CD4-positive, alpha-beta T cell treated with Interleukin-10 for 1 hour (primary cell): ENCODE results near the gene TBC1D21.

ENCODE experiments used
- DNase-seq: peaks from one replicate; pipeline ENCODE4 v3.0.0-alpha.2; 2020

Gene TBC1D21

DNA sequence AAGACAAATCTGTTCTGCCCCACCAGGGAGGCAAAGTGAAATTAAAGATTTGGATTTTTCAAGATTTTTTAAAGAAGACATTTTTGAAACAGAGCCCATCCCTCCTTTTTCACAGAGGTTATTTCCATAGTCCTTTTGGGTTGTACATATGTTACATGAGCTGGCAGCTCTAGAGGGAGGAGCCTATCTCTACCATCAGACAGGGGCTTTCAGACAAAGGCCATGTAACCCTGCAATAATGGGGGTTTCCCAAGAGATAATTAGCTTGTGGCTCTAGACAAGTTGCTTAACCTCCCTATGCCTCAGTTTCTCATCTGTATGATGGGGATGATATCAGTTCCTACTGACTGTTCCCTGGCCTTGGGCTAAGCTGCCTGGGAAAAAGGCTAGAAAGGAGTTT lies 8.0 kb upstream of the TBC1D21 start:
- no peak for DNase-seq

DNA sequence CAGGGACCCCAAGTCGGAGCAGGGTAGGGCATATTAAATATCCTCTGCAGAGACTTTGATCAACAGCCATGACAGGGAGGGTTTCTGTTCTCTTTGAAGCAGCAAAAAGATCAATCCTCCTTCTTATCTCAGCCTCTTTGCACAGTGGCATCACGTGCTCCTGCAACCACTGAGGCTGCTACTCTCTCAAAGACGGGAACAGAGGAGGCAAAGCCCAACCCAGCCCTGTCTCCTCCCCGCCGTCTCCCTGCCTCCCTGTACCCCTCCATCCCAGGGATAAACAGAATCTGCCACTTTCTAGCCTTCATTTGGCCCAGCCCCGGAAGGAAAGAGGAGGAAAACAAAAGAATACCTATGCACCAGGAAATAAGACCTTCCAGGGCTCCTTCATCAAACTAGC lies 7.5 kb upstream of the TBC1D21 start:
- DNase-seq: no peak

DNA sequence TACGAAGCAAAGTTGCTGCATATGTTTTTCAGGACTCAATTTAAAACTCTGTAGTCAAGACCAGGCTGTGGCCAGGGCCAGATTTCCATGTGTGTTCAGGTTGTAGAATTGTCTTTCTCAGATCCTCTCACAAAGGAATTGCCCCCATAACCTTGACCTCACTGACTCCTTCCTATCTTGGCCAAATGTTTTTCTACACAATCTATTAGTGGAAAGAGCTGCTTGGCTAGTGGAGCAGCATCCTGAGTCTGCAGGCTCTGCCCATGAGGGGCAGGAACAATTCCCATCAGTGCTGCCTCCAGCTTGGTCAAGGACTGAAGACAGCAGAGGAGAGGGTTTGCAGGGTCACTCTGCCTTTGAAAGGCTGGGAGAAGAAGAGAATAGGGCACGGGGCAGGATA lies 6.9 kb upstream of the TBC1D21 start:
- no peak for DNase-seq

DNA sequence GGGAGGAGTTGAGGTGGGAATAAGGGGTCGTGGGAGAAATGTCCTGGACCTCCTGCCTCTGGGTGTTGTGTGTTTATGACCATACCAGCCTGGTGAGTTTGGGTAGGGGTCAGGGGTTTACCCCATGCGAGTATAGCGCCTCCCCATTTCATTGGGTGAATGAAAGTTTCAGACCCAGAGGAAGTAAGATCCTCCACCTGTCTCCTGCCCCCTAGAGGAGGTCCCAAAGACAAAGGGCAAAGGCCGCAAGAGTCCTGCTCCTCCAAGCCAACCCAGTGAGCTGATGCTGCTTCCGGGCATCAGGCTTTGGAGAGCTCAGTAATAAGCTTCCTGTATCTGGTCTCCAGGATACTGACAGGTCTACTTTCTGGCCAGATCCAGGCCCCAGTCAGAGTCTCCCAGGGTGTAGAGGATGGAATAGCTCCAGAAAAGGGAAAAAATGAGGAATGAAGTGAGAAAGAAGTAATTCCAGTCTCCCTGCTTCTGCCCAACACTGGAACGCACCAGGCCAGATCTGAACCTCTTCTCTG lies 6.4 kb upstream of the TBC1D21 start:
- DNase-seq: no peak

DNA sequence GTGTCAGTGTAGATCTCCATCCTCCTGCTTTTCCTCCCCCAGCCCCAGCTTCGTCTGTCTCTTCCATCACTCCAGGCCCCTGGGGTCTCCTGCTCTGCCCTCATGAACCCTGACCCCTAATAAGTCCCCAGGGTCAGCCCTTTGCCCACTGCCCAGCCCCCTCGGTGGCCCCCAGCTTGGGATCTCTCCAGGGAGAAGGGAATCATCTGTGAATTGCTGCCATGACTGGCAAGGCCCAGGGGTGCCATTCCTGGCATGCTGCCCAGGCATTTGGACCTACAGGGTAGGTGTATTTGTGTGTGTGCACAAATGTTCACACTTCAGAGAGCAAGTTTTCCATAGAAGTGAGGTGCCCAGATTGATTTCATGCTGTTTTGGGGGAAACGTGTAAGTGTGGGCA lies 5.9 kb upstream of the TBC1D21 start:
- DNase-seq: no peak

DNA sequence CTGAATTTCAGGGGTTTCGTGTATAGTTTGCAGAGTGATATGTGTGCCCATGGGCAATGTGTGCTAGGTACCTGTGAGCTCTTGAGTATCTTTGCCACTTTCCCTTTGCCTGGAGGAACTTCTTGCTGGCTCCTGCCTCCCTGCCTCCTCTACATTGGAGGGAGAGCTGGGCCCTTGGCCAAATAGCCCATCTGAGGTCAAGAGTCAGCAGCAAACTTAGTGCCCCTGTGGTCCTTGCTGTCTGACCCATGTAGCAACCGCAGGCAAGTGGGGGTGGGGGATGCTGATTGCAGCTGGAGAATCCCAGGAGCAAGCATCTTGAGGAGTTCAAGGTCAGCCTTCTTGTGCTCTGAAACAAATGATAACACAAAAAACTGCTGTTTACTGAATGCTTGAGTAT lies 5.4 kb upstream of the TBC1D21 start:
- no peak for DNase-seq

DNA sequence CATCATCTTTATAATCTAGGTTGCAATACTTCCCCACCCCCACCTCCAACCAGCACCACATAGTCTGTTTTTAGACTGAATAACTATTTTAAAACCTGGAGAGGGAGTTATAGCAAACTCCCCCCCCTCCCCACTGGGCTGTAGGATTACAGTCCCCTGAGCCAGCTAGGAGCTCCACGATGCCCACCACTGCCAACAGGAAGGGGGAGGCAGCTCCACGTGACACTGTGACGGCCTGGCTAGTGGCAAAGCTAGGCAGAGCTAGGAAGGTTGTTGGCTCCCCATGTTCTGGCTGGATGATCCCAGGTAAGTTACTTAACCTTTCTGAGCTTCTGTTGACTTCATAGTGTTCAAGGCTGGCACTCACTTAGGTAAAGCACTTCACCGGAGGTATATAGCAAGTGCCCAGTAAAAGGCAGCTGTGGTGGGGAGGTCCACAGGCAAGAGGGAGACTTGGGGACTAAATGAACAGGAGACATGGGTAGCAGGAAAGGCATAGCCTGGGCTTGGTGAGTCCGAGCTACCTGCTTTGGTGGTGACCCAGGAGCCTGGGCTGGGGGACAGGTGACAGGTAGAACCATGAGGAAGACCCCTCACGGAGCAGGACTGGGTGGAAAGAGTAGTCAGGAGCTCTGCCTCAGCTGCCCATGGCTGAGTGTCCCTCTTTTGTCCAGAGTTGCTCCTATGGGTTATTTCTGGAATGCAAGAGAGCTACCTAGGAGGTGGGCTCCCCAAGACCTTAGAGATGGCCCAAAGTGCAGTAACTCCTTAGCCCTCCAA lies 4.0 kb upstream of the TBC1D21 start:
- DNase-seq: no peak

DNA sequence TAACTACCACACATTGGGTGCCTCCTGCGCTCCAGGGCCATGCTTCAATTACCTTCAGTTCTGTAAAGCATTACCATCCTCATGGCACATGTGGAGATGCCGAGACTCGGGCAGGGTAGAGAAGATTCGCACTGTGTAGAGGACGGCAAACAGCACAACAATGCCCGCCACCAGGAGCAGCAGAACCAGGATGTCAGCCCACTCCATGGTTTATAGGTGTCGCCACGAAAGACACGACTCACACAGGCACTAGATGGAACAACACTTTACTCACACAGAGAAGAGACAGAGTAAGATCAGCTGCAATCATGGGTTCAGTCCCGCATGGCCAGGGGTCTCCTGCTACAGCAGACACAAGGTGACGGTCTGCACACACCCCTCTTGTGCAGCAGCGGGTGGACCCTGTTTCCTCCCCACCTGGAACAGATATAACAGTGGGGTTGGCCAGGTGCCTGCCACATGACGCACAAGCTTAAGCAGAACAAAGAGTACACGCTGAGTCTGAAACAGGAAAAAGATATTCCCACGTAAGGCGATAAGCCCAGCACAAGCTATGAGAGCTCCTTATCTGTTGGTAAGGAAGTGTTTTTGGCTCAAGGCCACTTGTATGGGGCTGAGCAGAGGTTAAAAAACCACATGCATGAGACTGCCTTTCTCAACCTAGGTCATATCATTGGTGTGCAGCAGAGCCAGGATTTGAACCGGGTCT lies 2.5 kb upstream of the TBC1D21 start:
- DNase-seq: no peak

DNA sequence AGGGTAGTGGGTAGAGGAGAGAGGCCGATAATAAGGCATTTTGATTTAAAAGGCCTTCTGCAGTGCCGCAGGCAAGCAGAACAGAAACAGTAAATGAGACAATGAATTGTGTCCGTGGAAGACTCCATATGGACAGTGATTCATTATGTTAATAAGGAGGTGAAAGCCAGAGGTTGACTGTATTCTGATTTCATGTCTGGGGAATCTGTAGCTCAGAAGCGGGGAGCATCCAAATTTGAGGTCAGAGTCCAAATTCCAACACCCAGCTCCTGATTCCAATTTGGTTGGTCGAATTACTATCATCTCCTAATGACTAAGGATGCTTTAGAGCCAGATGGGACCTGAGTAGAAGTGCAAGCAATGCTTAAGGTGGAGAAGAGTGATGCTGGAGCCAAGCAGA lies 1.0 kb upstream of the TBC1D21 start:
- no peak for DNase-seq

DNA sequence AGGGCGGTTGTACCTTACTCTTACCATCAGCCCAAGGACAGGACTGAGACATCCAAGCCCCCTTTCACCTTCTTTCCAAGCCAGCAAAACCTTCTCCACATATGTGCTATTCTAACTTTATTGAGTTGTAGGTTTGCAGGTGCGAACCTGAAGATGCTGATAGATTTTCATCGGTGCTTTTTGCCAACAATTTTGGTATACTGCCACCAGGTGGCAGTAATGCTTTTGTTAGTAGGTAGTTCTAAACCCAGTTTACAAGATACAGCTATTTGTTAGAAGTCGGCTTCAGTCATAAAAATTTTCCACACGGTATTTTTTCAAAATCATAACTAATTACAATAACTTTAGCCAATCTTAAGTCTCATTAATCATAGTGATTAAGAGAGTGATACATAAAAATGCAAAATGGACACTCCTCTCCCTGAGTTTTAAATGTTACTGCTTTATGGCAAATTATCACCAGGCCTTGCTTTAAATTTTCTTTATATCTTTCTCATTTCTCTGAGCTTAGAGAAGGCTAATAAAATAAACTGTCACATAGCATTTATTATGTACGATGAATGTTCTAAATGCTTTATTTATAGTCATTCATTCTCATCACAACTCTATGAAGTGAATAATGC lies 636 bp downstream of the TBC1D21 start:
- DNase-seq: peak; percentile 63

DNA sequence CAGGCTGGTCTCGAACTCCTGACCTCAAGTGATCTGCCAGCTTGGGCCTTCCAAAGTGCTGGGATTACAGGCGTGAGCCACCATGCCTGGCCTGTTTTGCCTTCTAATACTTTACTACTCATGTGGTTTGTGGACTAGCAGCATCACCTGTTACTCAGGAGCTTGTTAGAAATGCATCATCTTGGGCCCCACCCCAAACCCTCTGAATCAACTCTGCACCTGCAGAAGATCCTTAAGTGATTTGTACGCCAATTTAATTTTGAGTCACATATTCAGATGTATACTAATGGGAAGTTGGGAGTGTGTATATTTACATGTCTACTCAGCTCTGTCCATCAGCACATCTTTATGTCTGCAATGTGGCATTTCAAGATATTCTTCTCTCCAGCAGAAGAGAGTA lies 6.1 kb downstream of the TBC1D21 start:
- no peak for DNase-seq

DNA sequence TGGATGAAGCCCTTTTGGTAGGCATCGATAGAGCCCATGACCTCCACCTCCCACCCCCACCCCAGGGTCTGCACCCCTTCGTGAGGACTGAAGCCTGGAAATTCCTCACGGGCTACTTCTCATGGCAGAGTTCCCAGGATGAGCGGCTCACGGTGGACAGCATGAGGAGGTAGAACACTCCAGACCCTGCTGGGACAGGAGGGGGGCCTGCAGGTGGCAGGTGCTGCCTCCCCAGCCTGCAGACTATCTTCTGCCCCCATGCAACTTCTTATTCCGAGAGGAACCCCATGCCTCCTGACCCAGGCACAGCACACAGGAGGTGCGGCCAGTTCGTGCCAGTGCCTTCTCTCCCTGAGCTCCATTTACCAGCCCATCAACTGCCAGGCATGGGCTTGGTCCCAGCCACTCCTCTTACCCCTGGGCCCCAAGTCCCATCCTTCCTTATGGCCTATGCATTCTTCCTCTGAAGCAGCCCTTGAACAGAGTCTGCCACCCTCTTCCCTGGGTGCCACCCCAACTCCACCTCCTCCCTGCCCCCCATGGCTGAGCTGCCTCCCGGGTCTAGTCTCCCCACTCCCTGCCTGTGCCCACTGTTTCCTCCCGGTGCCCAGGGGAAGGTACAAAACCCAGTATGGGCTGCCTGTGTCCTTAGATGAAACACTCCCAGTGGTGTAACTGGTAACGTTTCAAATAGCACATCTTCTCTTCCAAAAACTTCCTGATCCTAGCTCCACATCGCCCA lies 8.4 kb downstream of the TBC1D21 start:
- DNase-seq: no peak

DNA sequence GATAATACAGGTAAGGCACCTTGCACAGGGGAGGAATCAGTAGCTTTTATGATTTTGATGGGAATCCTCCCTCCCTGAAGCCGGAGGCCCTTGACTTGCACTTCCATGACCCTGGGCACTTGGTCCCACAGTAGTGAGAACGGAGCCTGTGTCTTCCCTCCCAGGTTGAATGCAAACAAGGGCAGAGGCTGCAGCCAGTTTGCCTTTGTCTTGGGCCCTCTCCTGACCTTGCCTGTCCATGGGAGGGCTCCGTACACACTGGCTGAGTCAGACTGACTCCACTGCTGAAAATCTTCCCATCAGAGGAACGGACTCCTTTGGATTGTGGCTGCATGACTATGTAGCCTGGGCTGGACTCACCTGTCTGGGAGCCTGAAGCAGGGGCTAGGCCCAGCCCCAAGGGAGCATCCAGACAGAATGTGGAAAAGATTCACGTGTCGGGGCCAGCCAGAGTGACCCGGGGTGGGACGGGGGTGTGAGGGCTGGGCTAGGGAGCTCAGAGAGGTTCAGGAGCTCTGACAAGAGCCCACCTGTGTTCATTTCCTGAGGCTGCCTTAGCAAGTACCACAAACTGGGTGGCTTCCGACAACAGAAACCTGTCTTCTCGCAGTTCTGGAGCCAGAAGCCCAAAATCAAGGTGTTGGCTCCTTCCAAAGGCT lies 9.5 kb downstream of the TBC1D21 start:
- no peak for DNase-seq

DNA sequence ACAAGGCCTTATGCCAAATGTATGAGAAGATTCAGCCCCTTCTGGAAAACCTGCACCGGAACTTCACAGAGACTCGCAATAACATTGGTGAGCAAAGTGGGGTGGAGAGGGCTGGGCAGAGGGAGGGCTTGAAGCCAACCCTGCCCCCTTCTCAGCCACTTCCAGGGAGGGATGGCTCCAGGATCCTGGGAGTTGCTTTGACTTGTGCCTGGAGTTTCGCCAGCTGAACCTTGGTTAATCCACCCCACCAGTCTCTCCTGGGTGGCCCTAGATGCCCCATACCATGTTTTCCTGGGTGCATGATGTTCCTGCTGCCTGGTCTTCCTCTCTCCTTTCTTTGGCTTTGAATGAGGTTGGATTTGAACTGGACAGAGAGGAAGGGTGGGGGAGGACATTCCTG lies 10.8 kb downstream of the TBC1D21 start:
- DNase-seq: no peak

DNA sequence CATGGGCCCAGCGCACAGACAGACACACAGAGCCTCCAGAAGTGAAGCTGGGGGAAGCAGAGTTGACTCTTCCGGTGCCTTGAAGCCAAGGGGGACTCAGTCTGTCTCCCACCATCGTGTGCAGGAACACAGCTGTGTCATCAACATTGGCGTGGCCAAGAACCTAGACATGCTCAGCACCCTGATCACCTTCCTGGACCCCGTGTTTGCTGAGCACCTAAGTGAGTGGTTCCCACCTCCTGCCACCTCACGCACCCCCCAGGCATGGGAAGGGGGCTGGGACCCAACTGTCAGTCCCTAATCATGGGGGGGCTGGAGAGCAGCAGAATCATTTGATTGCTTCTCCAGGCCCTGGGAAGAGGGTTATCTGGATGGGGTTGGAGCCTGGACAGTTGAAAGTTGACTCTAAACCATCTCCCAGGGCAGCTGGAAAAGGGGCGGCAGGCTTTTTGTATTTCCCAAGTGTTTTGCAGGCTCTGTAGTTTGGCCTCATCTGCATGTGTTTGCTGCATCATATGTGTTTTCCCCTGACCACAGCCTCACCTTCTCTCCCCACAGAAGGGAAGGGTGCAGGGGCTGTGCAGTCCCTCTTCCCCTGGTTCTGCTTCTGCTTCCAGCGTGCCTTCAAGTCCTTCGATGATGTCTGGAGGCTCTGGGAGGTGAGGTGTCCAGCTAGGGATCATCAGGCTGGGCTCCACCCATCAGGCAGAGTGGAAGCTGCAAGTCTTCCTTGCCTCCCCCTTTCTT lies 12.8 kb downstream of the TBC1D21 start:
- no peak for DNase-seq

DNA sequence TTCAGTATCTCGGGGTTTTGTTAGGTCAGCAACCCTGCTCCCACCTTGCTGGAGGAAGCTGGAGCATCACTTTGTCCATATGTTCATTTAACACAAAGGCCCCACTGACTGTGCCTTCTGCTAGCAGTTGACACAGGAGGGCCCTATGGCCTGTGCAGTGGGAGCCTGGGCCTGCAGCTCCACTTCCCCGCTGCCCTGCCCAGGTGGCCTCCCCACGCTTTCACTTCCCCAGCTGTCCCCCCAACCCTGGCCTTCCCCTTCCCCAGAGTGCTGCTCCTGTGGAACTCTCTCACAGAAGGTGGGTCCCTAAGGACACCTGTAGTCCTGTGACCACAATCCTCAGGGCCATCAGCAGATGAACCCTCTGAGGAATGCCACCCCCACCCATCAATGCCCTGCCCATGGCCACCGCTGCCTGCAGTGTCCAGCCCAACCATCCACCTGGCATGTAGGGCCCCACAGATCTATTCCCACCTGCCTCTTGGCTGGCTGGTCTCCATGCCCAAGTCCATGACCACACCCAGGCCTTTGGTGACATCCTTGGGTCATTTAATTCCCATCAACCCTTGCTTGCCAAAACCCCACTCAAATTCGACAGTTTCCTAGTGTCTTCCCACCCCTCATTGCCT lies 13.5 kb downstream of the TBC1D21 start:
- no peak for DNase-seq

DNA sequence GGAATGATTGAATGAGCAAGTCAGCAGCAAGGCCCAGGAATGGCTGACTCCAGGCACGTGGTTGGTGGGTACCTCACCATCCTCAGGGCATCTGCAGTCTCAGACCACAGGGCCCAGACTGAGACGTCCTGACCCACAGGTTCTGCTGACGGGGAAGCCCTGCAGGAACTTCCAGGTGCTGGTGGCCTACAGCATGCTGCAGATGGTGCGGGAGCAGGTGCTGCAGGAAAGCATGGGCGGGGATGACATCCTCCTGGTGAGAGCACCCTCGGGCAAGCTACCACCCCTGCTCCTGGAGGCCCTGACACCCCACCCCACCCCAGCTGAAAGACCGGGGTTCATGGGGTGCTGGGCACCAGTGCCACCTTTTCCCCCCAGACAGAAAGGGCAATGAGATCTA lies 14.1 kb downstream of the TBC1D21 start:
- no peak for DNase-seq

DNA sequence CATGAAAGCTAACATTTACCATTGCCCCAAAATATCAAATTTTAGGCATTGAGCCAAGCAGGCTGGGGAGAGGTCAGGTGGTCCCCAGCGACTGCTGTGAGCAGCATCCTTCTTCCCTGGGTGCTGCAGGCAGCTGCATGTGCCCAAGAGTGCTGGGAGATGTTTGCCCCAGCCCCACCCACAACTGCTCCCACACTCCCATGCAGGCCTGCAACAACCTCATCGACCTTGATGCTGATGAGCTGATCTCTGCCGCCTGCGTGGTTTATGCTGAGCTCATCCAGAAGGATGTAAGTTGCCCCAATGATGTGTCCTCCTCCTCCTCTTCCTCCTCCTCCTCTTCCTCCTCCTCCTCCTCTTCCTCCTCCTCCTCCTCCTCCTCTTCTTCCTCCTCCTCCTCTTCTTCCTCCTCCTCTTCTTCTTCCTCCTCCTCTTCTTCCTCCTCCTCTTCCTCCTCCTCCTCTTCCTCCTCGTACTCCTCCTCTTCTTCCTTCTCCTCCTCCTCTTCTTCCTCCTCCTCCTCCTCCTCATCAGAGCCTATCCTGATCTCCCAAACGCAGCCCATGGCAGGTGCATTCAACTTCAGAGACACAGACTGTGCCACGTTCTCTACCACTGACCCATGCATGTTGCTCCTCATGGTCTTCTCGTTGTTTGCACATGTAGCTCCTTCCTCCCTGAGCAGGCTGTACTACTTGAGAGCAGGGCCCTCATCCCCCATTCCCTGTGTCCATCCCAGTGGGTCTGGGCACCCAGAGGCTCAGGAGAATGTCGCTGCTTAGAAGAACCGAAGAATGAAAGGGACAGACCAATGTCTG lies 15.1 kb downstream of the TBC1D21 start:
- DNase-seq: no peak

DNA sequence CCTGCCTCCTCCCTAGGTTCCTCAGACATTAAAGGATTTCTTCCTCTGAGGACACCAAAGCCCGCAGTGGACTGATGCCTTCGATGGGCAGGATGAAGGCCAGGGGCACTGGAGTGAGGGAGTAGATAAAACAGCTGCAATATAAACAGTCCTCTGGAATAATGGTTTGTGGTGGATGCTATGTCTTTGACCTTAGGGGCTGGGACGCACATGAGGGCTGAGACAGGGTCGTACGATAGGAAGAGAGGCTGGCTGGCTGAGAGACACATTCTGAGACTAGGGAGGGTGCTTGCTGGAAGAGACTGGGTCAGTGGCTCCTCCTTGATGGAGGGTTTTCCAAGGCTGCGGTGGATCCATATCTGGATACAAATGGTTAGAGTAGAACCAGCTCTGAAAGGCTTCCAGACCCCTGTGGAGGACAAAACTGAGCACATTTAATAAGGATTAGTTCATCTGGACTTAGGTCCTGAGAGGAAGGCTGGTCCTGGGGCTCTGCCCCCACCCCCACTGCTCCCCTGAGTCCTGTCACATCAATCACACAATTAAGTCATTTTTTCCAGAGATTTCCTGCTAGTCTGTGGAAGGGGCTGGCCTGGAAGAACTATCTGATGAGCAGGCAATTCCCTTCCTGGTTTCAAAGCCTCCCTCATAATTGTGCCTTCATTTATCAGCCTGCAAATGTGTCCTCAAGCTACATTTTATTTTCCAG lies 15.8 kb downstream of the TBC1D21 start:
- no peak for DNase-seq

DNA sequence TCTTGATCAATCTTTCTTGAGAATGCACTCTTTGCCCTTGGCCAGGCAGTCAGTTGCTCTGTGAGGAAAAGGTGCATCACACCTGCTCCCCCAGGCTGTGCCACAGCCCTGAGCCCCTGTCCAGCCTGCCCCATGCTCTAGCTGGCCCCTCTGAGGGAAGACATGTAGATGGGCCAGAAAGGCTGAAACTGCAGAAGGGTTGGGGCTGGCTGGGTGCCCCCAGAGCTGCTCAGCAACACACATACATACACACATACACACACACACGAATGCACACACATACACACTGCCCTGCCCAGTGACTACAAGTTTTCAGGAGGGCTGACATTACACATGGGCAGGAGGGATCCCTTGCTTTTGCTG lies 16.4 kb downstream of the TBC1D21 start:
- no peak for DNase-seq
